H1 (cell line): ENCODE data around the gene LMX1B. TPM values are rescaled to one million over a fixed set of nuclear protein-coding genes. Genes with fewer than 3 reads are reported as not detected.

Experiments
- CTCF ChIA-PET: fragments of 300-600 bp; sonication (Branson Sonifier 250); formaldehyde crosslinking; loops from one replicate; lab custom pipeline; 2021; ENCODE audit not compliant: partially characterized antibody; lab: Charles Lee
- POLR2A ChIA-PET: fragments of 300-600 bp; sonication (Branson Sonifier 250); formaldehyde crosslinking; loops from one replicate; lab custom pipeline; 2021; ENCODE audit warnings: inconsistent platforms; ENCODE audit not compliant: partially characterized antibody; lab: Charles Lee
- DNase-seq, 2 experiments: peaks; one replicate each; pipeline versions ENCODE4 v3.0.0 to v3.0.0-alpha.2; 2010 to 2022; ENCODE audit warnings: low spot score in 2 of 2, low read depth in 1 of 2, mixed read lengths in 1 of 2
- FAIRE-seq: peaks from 2 replicates; lab custom pipeline; 2011; peaks lifted over from hg19 to GRCh38; lab: Jason Lieb, UNC
- H2AFZ ChIP-seq: 2 replicates; pipeline ENCODE4 v1.8.1; 2012; ENCODE audit warnings: low read length, inconsistent platforms
- H2AK5ac ChIP-seq: 2 replicates; pipeline ENCODE4 v1.6.1; 2013; ENCODE audit warnings: low read depth, low read length
- H2BK120ac ChIP-seq: replicated peaks from 2 replicates; pipeline ENCODE3; 2013; ENCODE audit warnings: low read depth, low read length, inconsistent platforms
- H2BK12ac ChIP-seq: 2 replicates; pipeline ENCODE4 v1.6.1; 2013; ENCODE audit warnings: low read depth, low read length
- H2BK15ac ChIP-seq: 2 replicates; pipeline ENCODE4 v1.6.1; 2013; ENCODE audit warnings: low read length
- H2BK20ac ChIP-seq: 2 replicates; pipeline ENCODE4 v1.6.1; 2013; ENCODE audit warnings: low read length
- H2BK5ac ChIP-seq: 2 replicates; pipeline ENCODE4 v1.6.1; 2013; ENCODE audit warnings: low read depth, low read length
- H3K14ac ChIP-seq: 2 replicates; pipeline ENCODE4 v1.6.1; 2013; ENCODE audit warnings: inconsistent platforms; ENCODE audit not compliant: insufficient read length
- H3K18ac ChIP-seq: 2 replicates; pipeline ENCODE4 v1.6.1; 2013; ENCODE audit warnings: low read length; ENCODE audit errors: extremely low read depth
- H3K23ac ChIP-seq: 2 replicates; pipeline ENCODE4 v1.6.1; 2013; ENCODE audit warnings: inconsistent platforms; ENCODE audit not compliant: insufficient read length
- H3K23me2 ChIP-seq: 2 replicates; pipeline ENCODE4 v1.6.1; 2013; ENCODE audit warnings: low read depth, low read length
- H3K27ac ChIP-seq: 2 replicates; pipeline ENCODE4 v1.6.1; 2011; ENCODE audit warnings: low read depth, low read length, inconsistent platforms
- H3K27me3 ChIP-seq, 4 experiments: replicated peaks in 1 of 4; 1 replicate in 1 of 4; 2 replicates in 3 of 4; pipeline versions ENCODE4 v1.6.1 to v1.8.1; 2011 to 2013; ENCODE audit warnings: low read length in 3 of 4, mild to moderate bottlenecking in 3 of 4, inconsistent platforms in 2 of 4, mixed read lengths in 2 of 4, moderate library complexity in 1 of 4; ENCODE audit not compliant: control insufficient read depth in 3 of 4, insufficient read depth in 3 of 4; ENCODE audit errors: extremely low read depth in 1 of 4
- H3K36me3 ChIP-seq, 4 experiments: 2 replicates each; pipeline versions ENCODE4 v1.6.1 to v1.8.1; 2011 to 2013; ENCODE audit warnings: mild to moderate bottlenecking in 4 of 4, low read length in 3 of 4, moderate library complexity in 2 of 4, control low read depth in 1 of 4, inconsistent platforms in 1 of 4; ENCODE audit not compliant: insufficient read depth in 4 of 4, control insufficient read depth in 2 of 4
- H3K4ac ChIP-seq: replicated peaks from 2 replicates; pipeline ENCODE3; 2013; ENCODE audit warnings: low read length, low read depth, mixed read lengths, inconsistent platforms; ENCODE audit not compliant: insufficient read length
- H3K4me1 ChIP-seq, 4 experiments: replicated peaks in 1 of 4; 1 replicate in 1 of 4; 2 replicates in 3 of 4; pipeline versions ENCODE4 v1.6.1 to v1.8.1; 2011 to 2013; ENCODE audit warnings: low read length in 3 of 4, inconsistent platforms in 2 of 4, mixed read lengths in 1 of 4; ENCODE audit not compliant: insufficient read depth in 4 of 4, control insufficient read depth in 3 of 4
- H3K4me2 ChIP-seq, 2 experiments: 2 replicates each; pipeline versions ENCODE4 v1.6.1 to v1.8.1; 2011 to 2013; ENCODE audit warnings: low read depth in 2 of 2, low read length in 2 of 2, control low read depth in 1 of 2, inconsistent platforms in 1 of 2, mild to moderate bottlenecking in 1 of 2; ENCODE audit not compliant: insufficient read depth in 1 of 2
- H3K4me3 ChIP-seq, 4 experiments: fragments of 200-600, 300-600 bp in 1 of 4; sonication (generic), shearing (Covaris generic), sonication (Bioruptor Twin) in 1 of 4; 2 replicates each; pipeline versions ENCODE4 v1.5.1 to v1.8.1; 2011 to 2016; ENCODE audit warnings: low read length in 4 of 4, low read depth in 3 of 4, control low read depth in 2 of 4, inconsistent platforms in 2 of 4, mild to moderate bottlenecking in 2 of 4, mixed read lengths in 1 of 4, moderate library complexity in 1 of 4; ENCODE audit not compliant: insufficient read depth in 2 of 4; ENCODE audit errors: extremely low read depth in 1 of 4
- H3K56ac ChIP-seq: replicated peaks from 2 replicates; pipeline ENCODE3; 2013; ENCODE audit warnings: low read depth, mild to moderate bottlenecking, mixed read lengths, low read length, inconsistent platforms; ENCODE audit not compliant: insufficient read length
- H3K79me1 ChIP-seq: 2 replicates; pipeline ENCODE4 v1.6.1; 2013; ENCODE audit warnings: low read depth, low read length, control low read depth
- H3K79me2 ChIP-seq, 2 experiments: 2 replicates each; pipeline versions ENCODE4 v1.6.1 to v1.8.1; 2012 to 2013; ENCODE audit warnings: low read length in 2 of 2, mild to moderate bottlenecking in 2 of 2, inconsistent platforms in 1 of 2; ENCODE audit not compliant: insufficient read depth in 2 of 2, control insufficient read depth in 1 of 2
- H3K9ac ChIP-seq, 4 experiments: replicated peaks in 1 of 4; 1 replicate in 1 of 4; 2 replicates in 3 of 4; pipeline versions ENCODE4 v1.6.1 to v1.8.1; 2011 to 2013; ENCODE audit warnings: low read depth in 3 of 4, low read length in 3 of 4, control low read depth in 2 of 4, mild to moderate bottlenecking in 2 of 4, moderate library complexity in 2 of 4, inconsistent platforms in 1 of 4; ENCODE audit errors: extremely low read depth in 1 of 4
- H3K9me3 ChIP-seq, 2 experiments: 2 replicates each; pipeline versions ENCODE4 v1.6.1 to v1.8.1; 2012 to 2013; ENCODE audit warnings: mild to moderate bottlenecking in 2 of 2, moderate library complexity in 2 of 2, control low read depth in 1 of 2, inconsistent platforms in 1 of 2, low read depth in 1 of 2, low read length in 1 of 2, mixed read lengths in 1 of 2; ENCODE audit not compliant: insufficient read depth in 2 of 2
- H4K20me1 ChIP-seq, 2 experiments: replicated peaks in 1 of 2; 2 replicates each; pipeline versions ENCODE3 to v1.8.1; 2011 to 2013; ENCODE audit warnings: inconsistent platforms in 2 of 2, low read length in 2 of 2, mild to moderate bottlenecking in 1 of 2; ENCODE audit not compliant: insufficient read depth in 2 of 2, control insufficient read depth in 1 of 2
- H4K5ac ChIP-seq: 2 replicates; pipeline ENCODE4 v1.6.1; 2013; ENCODE audit warnings: low read length, low read depth, mixed read lengths, inconsistent platforms; ENCODE audit not compliant: insufficient read length
- H4K8ac ChIP-seq: 2 replicates; pipeline ENCODE4 v1.8.0; 2013; ENCODE audit warnings: mild to moderate bottlenecking, moderate library complexity, low read length, inconsistent platforms; ENCODE audit not compliant: insufficient read depth; ENCODE audit errors: extremely low read depth
- H4K91ac ChIP-seq: replicated peaks from 2 replicates; pipeline ENCODE3; 2013; ENCODE audit warnings: low read length, mixed read lengths, inconsistent platforms; ENCODE audit not compliant: insufficient read length
- CBX8 ChIP-seq: fragments of 300-800, 300-1000 bp; sonication (generic); IDR thresholded peaks from 2 replicates; pipeline ENCODE4 v1.7.1; 2016; ENCODE audit warnings: low read depth, low read length, borderline replicate concordance
- CEBPB ChIP-seq: IDR thresholded peaks from 2 replicates; pipeline ENCODE4 v1.6.1; 2012; ENCODE audit warnings: low read depth, low read length
- JUND ChIP-seq: IDR thresholded peaks from 2 replicates; pipeline ENCODE4 v1.6.1; 2011; ENCODE audit warnings: mild to moderate bottlenecking, improper control_type of control experiment, low read length
- KDM1A ChIP-seq: fragments of 200-600, 300-600 bp; sonication (generic); IDR thresholded peaks from 2 replicates; pipeline ENCODE4 v1.7.1; 2016; ENCODE audit warnings: mild to moderate bottlenecking, low read length, borderline replicate concordance
- NRF1 ChIP-seq: IDR thresholded peaks from 2 replicates; pipeline ENCODE4 v1.6.1; 2011; ENCODE audit warnings: mild to moderate bottlenecking, low read depth, low read length, improper control_type of control experiment
- PHF8 ChIP-seq: fragments of 200-600 bp; sonication (generic); conservative IDR thresholded peaks from 2 replicates; pipeline ENCODE4 v1.7.1; 2012; ENCODE audit warnings: low read depth, mild to moderate bottlenecking, inconsistent platforms, low read length, moderate library complexity
- RFX5 ChIP-seq: IDR thresholded peaks from 2 replicates; pipeline ENCODE4 v1.6.1; 2011; ENCODE audit warnings: low read depth, low read length, improper control_type of control experiment, borderline replicate concordance
- RNF2 ChIP-seq: fragments of 200-900, 300-1000 bp; sonication (generic); IDR thresholded peaks from 2 replicates; pipeline ENCODE4 v1.7.1; 2016; ENCODE audit warnings: borderline replicate concordance, low read depth, mild to moderate bottlenecking, antibody characterized with exemption, low read length; ENCODE audit not compliant: poor library complexity, severe bottlenecking; ENCODE audit errors: missing control alignments
- SAP30 ChIP-seq: fragments of 300-600 bp; sonication (generic); IDR thresholded peaks from 2 replicates; pipeline ENCODE4 v1.7.1; 2012; ENCODE audit warnings: low read length, moderate library complexity, mild to moderate bottlenecking, inconsistent platforms; ENCODE audit not compliant: insufficient read depth, insufficient replicate concordance
- SIN3A ChIP-seq, 2 experiments: IDR thresholded peaks in 1 of 2; conservative IDR thresholded peaks in 1 of 2; 2 replicates each; pipeline ENCODE4 v1.6.1; 2011 to 2012; ENCODE audit warnings: low read length in 2 of 2, improper control_type of control experiment in 1 of 2, low read depth in 1 of 2, mild to moderate bottlenecking in 1 of 2
- SP2 ChIP-seq: IDR thresholded peaks from 2 replicates; pipeline ENCODE4 v1.6.1; 2012; ENCODE audit warnings: mild to moderate bottlenecking, low read length, inconsistent platforms
- ZNF274 ChIP-seq: IDR thresholded peaks from 2 replicates; pipeline ENCODE4 v1.7.0; 2012; ENCODE audit warnings: low read length, borderline replicate concordance; ENCODE audit errors: extremely low read depth
- WGBS, 2 experiments: shearing (Covaris generic) in 1 of 2; methylation state at CpG; one replicate each; pipeline versions ENCODE4 v1.1.6 to v1.1.7; 2013 to 2015; ENCODE audit warnings: low lambda C conversion rate in 2 of 2, mixed read lengths in 2 of 2, inconsistent platforms in 1 of 2, low coverage in 1 of 2, missing lambda C conversion rate in 1 of 2; ENCODE audit not compliant: insufficient replicate concordance in 2 of 2, insufficient coverage in 1 of 2, insufficient read length in 1 of 2; ENCODE audit errors: extremely low coverage in 1 of 2, missing lambda C conversion rate in 1 of 2; 5-methylcytosine and 5-hydroxymethylcytosine counted together
- polyA plus RNA-seq, 7 experiments: library from polyadenylated mRNA; depleted of rRNA in 3 of 7; stranded (reverse) in 5 of 7; unstranded in 2 of 7; fragments of >200 nt in 5 of 7; fragments of 200-250 nt in 2 of 7; gene quantifications; 1 replicate in 5 of 7; 2 replicates in 1 of 7; 4 replicates in 1 of 7; pipeline versions ENCODE4 v1.2.1 to v1.2.3, GENCODE V29; 2011 to 2013; ENCODE audit warnings: missing spikeins in 2 of 7, mixed read lengths in 2 of 7
- total RNA-seq: library from RNA; stranded (reverse); fragmentation: NEBNext Ultra II Directional; extraction: Animal tissue kit (Norgen Biotek cat#: 25700); gene quantifications from 2 replicates; pipeline ENCODE4 v1.2.1, GENCODE V29; 2021

The LMX1B gene
- total and polyA plus RNA-seq, 2 of the 8 experiments (the other 6 are each of a cell fraction or from before 2014, with no cell fraction given) = 0.09 to 0.37 TPM

- Histone ChIP-seq H2AK5ac (no peak overlapping the region), H3K9ac (no peak overlapping the region), H3K9me3 (no peaks in the 10 kb centered on the region), H3K23ac (no peak overlapping the region), H3K79me1 (no peaks in the 10 kb centered on the region), H2BK120ac (no peak overlapping the region), H3K79me2 (no peaks in the 10 kb centered on the region), H3K18ac (no peak overlapping the region), H4K91ac (no peak overlapping the region)
- no peak for DNase-seq
- CTCF ChIA-PET = interaction anchor here (1.1 to 6.2 kb wide), 7 partner anchors 13 to 48 kb away, joined by 3 to 54 read pairs (median 5); no protein-coding TSS in a partner anchor
- POLR2A ChIA-PET = interaction anchor here (0.9 to 1.4 kb wide), 2 partner anchors 17 to 19 kb away, joined by 4 to 5 read pairs; no protein-coding TSS in a partner anchor
- TF ChIP-seq KDM1A (no peak), ZNF274 (no peak), NRF1 (no peak), SP2 (no peak), PHF8 (no peak), SIN3A (conservative IDR thresholded peaks at IDR 0.05 in 1 of 2, IDR thresholded peaks at IDR 0.05 in 1 of 2; ENCODE audit: low read depth in 1 of 2, low read length in 2 of 2) (no peak), JUND (no peak), CEBPB (no peak), SAP30 (no peak), CBX8 (no peak), RNF2 (no peak), RFX5 (no peak)
- TF ChIP-seq, all 59 proteins: peak for 0
- H4K20me1 ChIP-seq = no peaks in the 10 kb centered on the region
- no peaks in the 10 kb centered on the region; a peak in 1 of 8 replicates for H3K36me3 ChIP-seq
- H3K4ac ChIP-seq = no peak overlapping the region
- no peak overlapping the region for H2BK12ac ChIP-seq
- no peak overlapping the region for H2AFZ ChIP-seq
- H3K14ac ChIP-seq = no peak overlapping the region
- FAIRE-seq = no peak
- H2BK5ac ChIP-seq = no peak overlapping the region
- peaks cover 0 to 17% (median 13%) of the 10 kb centered on the region in 4 experiments; a peak in 6 of 7 replicates for H3K4me1 ChIP-seq
- H3K4me2 ChIP-seq = no peak overlapping the region
- no peak overlapping the region for H2BK20ac ChIP-seq
- H3K23me2 ChIP-seq = no peaks in the 10 kb centered on the region
- 85% methylated on average over 12 of the region's 13 CpGs; no CpG with 5 or more reads in 1 of the 2 experiments for WGBS, 2 experiments
- H3K56ac ChIP-seq = no peak overlapping the region
- no peak overlapping the region for H4K5ac ChIP-seq
- H3K27ac ChIP-seq = no peak overlapping the region
- no peak overlapping the region for H3K4me3 ChIP-seq
- H2BK15ac ChIP-seq = no peak overlapping the region
- H3K27me3 ChIP-seq = peaks cover 0 to 6% (median 0%) of the 10 kb centered on the region in 4 experiments; a peak in 2 of 7 replicates
- no peak overlapping the region for H4K8ac ChIP-seq
Observed at GRCh38 chr9:126658201-126658825, 44.6 kb downstream of the LMX1B start.
